K562 (cell line): ENCODE data around the gene HLA-E. TPM values are rescaled to one million over a fixed set of nuclear protein-coding genes. Genes with fewer than 3 reads are reported as not detected.
A peak's percentile ranks its signal among the peaks of the same experiment; 100 is the strongest.

Experiments
- ATAC-seq: fragments of 200-7000 bp; cut with Tn5 transposase; 3 replicates; pipeline ENCODE4 v1.9.1; 2020; ENCODE audit warnings: moderate library complexity
- BruUV-seq: library from RNA; stranded (reverse); fragments of 400-500 nt; replicated peaks from 2 replicates; lab custom pipeline; 2021; lab: Mats Ljungman, UMichigan
- CTCF ChIA-PET: fragments of 300-600 bp; formaldehyde crosslinking; extraction: SDS; loops from one replicate; lab custom pipeline; 2021; ENCODE audit warnings: low intra/inter-chr PET ratio; lab: Yijun Ruan, JAX
- POLR2A ChIA-PET: fragments of 300-600, 350-650 bp; sonication (Branson Sonifier 250); formaldehyde crosslinking; extraction: SDS; loops from one replicate; lab custom pipeline; 2021; ENCODE audit warnings: antibody characterized with exemption, inconsistent platforms; lab: Yijun Ruan, JAX
- DNase-seq, 4 experiments: peaks; one replicate each; pipeline versions ENCODE4 v3.0.0 to v3.0.0-alpha.2; 2011 to 2018; ENCODE audit warnings: low spot score in 3 of 4, mixed read lengths in 3 of 4; ENCODE audit errors: extremely low read depth in 1 of 4
- FAIRE-seq: peaks from 2 replicates; lab custom pipeline; 2011; peaks lifted over from hg19 to GRCh38; lab: Jason Lieb, UNC
- H2AFZ ChIP-seq: 2 replicates; pipeline ENCODE4 v1.6.0; 2011; ENCODE audit warnings: low read depth, low read length, control low read depth, inconsistent platforms
- H3K27ac ChIP-seq: fragments of 200-600 bp; 3 replicates; pipeline ENCODE4 v1.8.0; 2011; ENCODE audit warnings: low read depth, mild to moderate bottlenecking, control low read depth, inconsistent platforms, low read length, moderate library complexity, mixed read lengths; ENCODE audit errors: extremely low read depth
- H3K27me3 ChIP-seq, 2 experiments: fragments of 300-600 bp in 1 of 2; 2 replicates in 1 of 2; 3 replicates in 1 of 2; pipeline versions ENCODE4 v1.6.0 to v1.8.0; 2011; ENCODE audit warnings: inconsistent platforms in 2 of 2, low read length in 2 of 2, mild to moderate bottlenecking in 1 of 2, mixed read lengths in 1 of 2, moderate library complexity in 1 of 2; ENCODE audit not compliant: control insufficient read depth in 2 of 2, insufficient read depth in 2 of 2
- H3K36me3 ChIP-seq: fragments of 300-600 bp; 3 replicates; pipeline ENCODE4 v1.8.0; 2011; ENCODE audit warnings: mild to moderate bottlenecking, low read length, inconsistent platforms; ENCODE audit not compliant: control insufficient read depth, insufficient read depth
- H3K4me1 ChIP-seq, 2 experiments: fragments of 200-600 bp in 1 of 2; replicated peaks in 1 of 2; 2 replicates in 1 of 2; 3 replicates in 1 of 2; pipeline versions ENCODE4 v1.5.1 to v1.8.0; 2011; ENCODE audit warnings: inconsistent platforms in 2 of 2, low read length in 2 of 2, mild to moderate bottlenecking in 1 of 2, mixed read lengths in 1 of 2, moderate library complexity in 1 of 2; ENCODE audit not compliant: control insufficient read depth in 2 of 2, insufficient read depth in 2 of 2
- H3K4me2 ChIP-seq: 2 replicates; pipeline ENCODE4 v1.6.1; 2011; ENCODE audit warnings: low read length, control low read depth, inconsistent platforms, mixed read lengths; ENCODE audit not compliant: insufficient read depth
- H3K4me3 ChIP-seq: fragments of 200-600 bp; sonication (generic), shearing (Covaris generic); 2 replicates; pipeline ENCODE4 v1.5.1; 2016; ENCODE audit warnings: control low read depth, inconsistent platforms
- H3K79me2 ChIP-seq: fragments of 200-600 bp; 3 replicates; pipeline ENCODE4 v1.8.0; 2011; ENCODE audit warnings: low read length, inconsistent platforms; ENCODE audit not compliant: control insufficient read depth, insufficient read depth
- H3K9ac ChIP-seq, 2 experiments: 2 replicates each; pipeline versions ENCODE4 v1.6.0 to v1.6.1; 2011; ENCODE audit warnings: low read depth in 2 of 2, low read length in 2 of 2, control low read depth in 1 of 2, inconsistent platforms in 1 of 2, mild to moderate bottlenecking in 1 of 2, mixed read lengths in 1 of 2; ENCODE audit not compliant: insufficient read depth in 1 of 2
- H3K9me1 ChIP-seq: one replicate; pipeline ENCODE4 v1.6.0; 2011; ENCODE audit warnings: inconsistent platforms, mild to moderate bottlenecking, low read length, moderate library complexity; ENCODE audit not compliant: control insufficient read depth, insufficient read depth
- H3K9me3 ChIP-seq: replicated peaks from 2 replicates; pipeline ENCODE4 v1.5.1; 2011; ENCODE audit warnings: low read depth, low read length, inconsistent platforms; ENCODE audit not compliant: control insufficient read depth, insufficient read depth
- H4K20me1 ChIP-seq: replicated peaks from 2 replicates; pipeline ENCODE4 v1.6.1; 2011; ENCODE audit warnings: low read length, inconsistent platforms, mixed read lengths; ENCODE audit not compliant: control insufficient read depth, insufficient read depth
- ARID4B ChIP-seq: sonication (generic); formaldehyde crosslinking; IDR thresholded peaks from 2 replicates; pipeline ENCODE4 v1.8.0; 2022; ENCODE audit warnings: mild to moderate bottlenecking, missing genetic modification reagents
- ATF7 ChIP-seq: fragments of 450-650 bp; IDR thresholded peaks from 2 replicates; pipeline ENCODE4 v1.7.1; 2014; ENCODE audit warnings: mild to moderate bottlenecking, moderate library complexity
- CREB1 ChIP-seq, 2 experiments: sonication (generic) in 1 of 2; formaldehyde crosslinking in 1 of 2; IDR thresholded peaks; 2 replicates each; pipeline versions ENCODE4 v1.6.1 to v1.8.0; 2012 to 2022; ENCODE audit warnings: inconsistent platforms in 1 of 2, mild to moderate bottlenecking in 1 of 2, missing genetic modification reagents in 1 of 2, moderate library complexity in 1 of 2
- PRDM10 ChIP-seq: fragments of 450-650 bp; IDR thresholded peaks from 2 replicates; pipeline ENCODE4 v1.6.1; 2018; ENCODE audit not compliant: partially characterized antibody
- ZNF146 ChIP-seq: IDR thresholded peaks from one replicate; pipeline ENCODE4 v1.6.1; 2018; ENCODE audit warnings: missing compliant biosample characterization; ENCODE audit not compliant: unreplicated experiment
- WGBS: fragments of 100-300 bp; shearing (Covaris generic); methylation state at CpG from one replicate; pipeline ENCODE4 v1.1.6; 2016; ENCODE audit warnings: low coverage, mixed read lengths; ENCODE audit not compliant: insufficient coverage; ENCODE audit errors: missing lambda C conversion rate; 5-methylcytosine and 5-hydroxymethylcytosine counted together
- in situ Hi-C: fragments of 300-500 bp; cut with MboI; formaldehyde crosslinking; loops from 4 replicates; pipeline ENCODE4 v1.15.0; 2018; ENCODE audit warnings: inconsistent platforms, mixed read lengths
- intact Hi-C: fragments of 100-400 bp; cut with micrococcal nuclease; formaldehyde crosslinking; loops from 2 replicates; pipeline ENCODE4 v1.14.2; 2022
- polyA plus RNA-seq, 8 experiments: library from polyadenylated mRNA; depleted of rRNA in 4 of 8; stranded (reverse) in 5 of 8; unstranded in 3 of 8; fragments of >200 nt; fragmentation: Nextera tagmentation in 2 of 8; fragmentation: Illumina TruSeq in 1 of 8; extraction: Ambion mirVana in 2 of 8; extraction: Trizol in 1 of 8; gene quantifications; 2 replicates each; pipeline versions ENCODE4 v1.2.1 to v1.2.3, GENCODE V29; 2011 to 2014; ENCODE audit warnings: inconsistent platforms in 1 of 8, missing spikeins in 1 of 8
- total RNA-seq, 7 experiments: library from RNA; depleted of rRNA in 6 of 7; stranded (reverse); fragments of >200 nt in 6 of 7; fragmentation: Illumina TruSeq in 2 of 7; extraction: Trizol in 2 of 7; gene quantifications; 2 replicates each; pipeline versions ENCODE4 v1.2.1 to v1.2.3, GENCODE V29; 2011 to 2021; ENCODE audit warnings: low replicate concordance in 1 of 7

HLA-E gene
- total and polyA plus RNA-seq, 9 of the 15 experiments (the other 6 are each of a cell fraction or from before 2014, with no cell fraction given): 3.2 to 39.9 (median 26.8) TPM

- TF ChIP-seq ARID4B (no peak), ZNF146 (CRISPR knock-in tag) (no peak), CREB1 (IDR thresholded peaks at IDR 0.05) (no peak), CREB1 (CRISPR knock-in tag; IDR thresholded peaks at IDR 0.05) (no peak), PRDM10 (peak; percentile 90), ATF7 (peak; percentile 33; the same call in 1 of the 2 replicates)
- CTCF ChIA-PET: no interaction called here
- POLR2A ChIA-PET: no interaction called here
- no peak for FAIRE-seq
- Histone ChIP-seq H3K9me3 (no peaks in the 10 kb centered on the region), H3K79me2 (no peaks in the 10 kb centered on the region), H3K4me2 (no peak overlapping the region), H3K9ac (no peak overlapping the region), H3K4me3 (no peak overlapping the region), H2AFZ (no peak overlapping the region), H3K36me3 (no peaks in the 10 kb centered on the region), H3K27me3 (peaks cover 24 to 32% of the 10 kb centered on the region in 2 experiments), H3K4me1 (no peaks in the 10 kb centered on the region), H4K20me1 (no peaks in the 10 kb centered on the region), H3K27ac (no peak overlapping the region), H3K9me1 (no peaks in the 10 kb centered on the region)
- in situ Hi-C loops: no loop called here
- ATAC-seq: no peak
- 0% methylated on average over 8 of the region's 8 CpGs for WGBS
- no TSS peak for BruUV-seq
- intact Hi-C loops: no loop called here
- no peak for DNase-seq
These were observed 44.9 kb upstream of the HLA-E start for GRCh38 chr6:30444451-30444742.
